CD4-positive, alpha-beta T cell treated with Interleukin-4 for 4 hours (primary cell): ENCODE data around the gene PSMD5.
A peak's percentile ranks its signal among the peaks of the same experiment; 100 is the strongest.
"Not testable (repeated sequence)": the region's sequence is repeated elsewhere in the genome, so short reads cannot be mapped to it uniquely, and the experiment has no call there.

Source experiments
- DNase-seq: peaks from one replicate; pipeline ENCODE4 v3.0.0-alpha.2; 2020

PSMD5 gene

GRCh38 chr9:120854596-120855327 is 12.0 kb upstream of the PSMD5 start:
- DNase-seq: no peak

GRCh38 chr9:120853198-120853597 is 10.5 kb upstream of the PSMD5 start:
- DNase-seq: no peak

GRCh38 chr9:120852240-120853010 is 9.7 kb upstream of the PSMD5 start:
- DNase-seq: no peak

GRCh38 chr9:120851449-120851848 is 8.7 kb upstream of the PSMD5 start:
- no peak for DNase-seq

- no peak for DNase-seq
Measured at GRCh38 chr9:120850315-120850714, 7.6 kb upstream of the PSMD5 start.

- DNase-seq: no peak
Measured at GRCh38 chr9:120846906-120847305, 4.2 kb upstream of the PSMD5 start.

GRCh38 chr9:120846251-120846889 is 3.6 kb upstream of the PSMD5 start:
- peak; percentile 81 for DNase-seq

- DNase-seq: peak; percentile 72
Measured at GRCh38 chr9:120845255-120845654, 2.5 kb upstream of the PSMD5 start.

GRCh38 chr9:120841930-120842684 is 615 bp downstream of the PSMD5 start:
- DNase-seq: no peak

GRCh38 chr9:120839146-120839545 is 3.6 kb downstream of the PSMD5 start:
- no peak for DNase-seq

- DNase-seq: no peak
Measured at GRCh38 chr9:120837921-120838320, 4.8 kb downstream of the PSMD5 start.

GRCh38 chr9:120833325-120833724 is 9.4 kb downstream of the PSMD5 start:
- DNase-seq: no peak

- DNase-seq: no peak
Measured at GRCh38 chr9:120832807-120833206, 9.9 kb downstream of the PSMD5 start.

GRCh38 chr9:120830865-120831264 is 11.9 kb downstream of the PSMD5 start:
- DNase-seq: no peak

GRCh38 chr9:120830151-120830550 is 12.6 kb downstream of the PSMD5 start:
- no peak for DNase-seq

GRCh38 chr9:120829650-120830049 is 13.1 kb downstream of the PSMD5 start:
- DNase-seq: no peak

GRCh38 chr9:120820095-120820494 is 22.6 kb downstream of the PSMD5 start:
- DNase-seq: no peak

- no peak for DNase-seq
Measured at GRCh38 chr9:120818595-120818994, 24.1 kb downstream of the PSMD5 start.

GRCh38 chr9:120815075-120815474 is 27.6 kb downstream of the PSMD5 start:
- no peak for DNase-seq

- DNase-seq: no peak
Measured at GRCh38 chr9:120808931-120809330, 33.8 kb downstream of the PSMD5 start.

GRCh38 chr9:120807607-120808379 is 34.9 kb downstream of the PSMD5 start:
- no peak for DNase-seq

GRCh38 chr9:120804784-120805363 is 37.8 kb downstream of the PSMD5 start:
- DNase-seq: not testable (repeated sequence)
